Measurements from ENCODE around the gene MGMT. TPM values are rescaled to one million over a fixed set of nuclear protein-coding genes. Genes with fewer than 3 reads are reported as not detected.

The MGMT gene
- total RNA-seq, 1 donor from 2014 or later, result 20.9 TPM

DNA sequence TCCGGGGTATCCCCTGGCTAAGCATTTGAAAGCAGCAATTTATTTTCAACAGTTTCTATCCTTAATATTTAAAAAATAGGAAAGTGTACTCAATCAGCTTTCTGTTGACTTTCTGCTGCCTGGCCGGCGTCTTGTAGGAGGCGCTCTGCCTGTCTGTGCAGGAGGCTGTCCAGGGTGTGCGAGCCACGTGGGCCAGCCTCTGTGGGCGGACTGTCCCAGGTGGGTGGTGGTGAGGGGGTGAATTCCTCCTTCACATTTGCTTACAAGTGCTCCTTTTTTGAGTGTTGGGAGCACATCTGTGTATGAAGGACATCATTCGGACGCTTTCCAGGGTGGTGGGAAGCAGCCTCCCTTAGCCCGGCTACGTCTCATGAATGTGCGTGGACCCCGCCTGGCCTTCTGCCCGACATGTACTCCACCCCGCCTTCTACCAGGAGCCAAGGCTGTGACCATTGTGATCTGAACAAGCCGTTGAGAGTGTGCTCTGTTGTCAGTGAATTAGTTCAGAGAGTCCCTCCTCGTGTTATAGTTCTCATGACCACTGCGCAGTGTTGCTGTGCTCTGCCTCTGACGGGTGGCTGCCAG, 114.9 kb downstream of the MGMT start:
- DNase-seq (ENCODE audit: low read depth), result no peak

- no peak for DNase-seq (ENCODE audit: low read depth)
Observed at GRCh38 chr10:129583831-129584230, 116.8 kb downstream of the MGMT start.

DNA sequence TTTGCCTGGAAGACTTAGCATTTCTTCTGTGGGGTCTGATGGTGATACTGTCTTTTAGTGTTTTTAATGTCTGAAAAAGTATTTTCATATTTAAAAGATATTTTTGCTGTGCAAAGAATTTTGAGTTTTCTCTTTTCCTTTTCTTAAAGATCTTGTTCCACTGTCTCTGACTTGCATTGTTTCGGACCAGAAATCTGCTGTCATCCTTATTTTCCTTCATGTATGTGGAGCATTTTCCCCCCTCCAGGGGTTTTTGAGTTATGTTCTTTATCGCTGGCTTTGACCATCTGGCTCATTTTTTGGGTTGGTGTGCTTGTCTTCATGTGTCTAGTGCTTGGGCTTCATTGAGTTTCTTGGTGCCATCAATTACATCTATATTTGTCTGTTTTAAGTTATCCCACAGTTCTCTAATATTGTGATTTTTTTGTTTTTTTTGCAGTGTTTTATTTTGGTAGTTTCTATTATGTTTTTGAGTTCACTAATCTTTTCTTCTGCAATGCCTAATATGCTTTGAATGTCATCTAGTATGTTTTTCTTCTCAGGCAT, 119.9 kb downstream of the MGMT start:
- DNase-seq (ENCODE audit: low read depth), result no peak

GRCh38 chr10:129589546-129589945, 122.5 kb downstream of the MGMT start:
- no peak for DNase-seq (ENCODE audit: low read depth)

GRCh38 chr10:129593953-129594352, 126.9 kb downstream of the MGMT start:
- no peak for DNase-seq (ENCODE audit: low read depth)

- no peak for DNase-seq (ENCODE audit: low read depth)
Observed at GRCh38 chr10:129594811-129595210, 127.8 kb downstream of the MGMT start.

GRCh38 chr10:129598413-129598812, 131.4 kb downstream of the MGMT start:
- DNase-seq (ENCODE audit: low read depth), result no peak

DNA sequence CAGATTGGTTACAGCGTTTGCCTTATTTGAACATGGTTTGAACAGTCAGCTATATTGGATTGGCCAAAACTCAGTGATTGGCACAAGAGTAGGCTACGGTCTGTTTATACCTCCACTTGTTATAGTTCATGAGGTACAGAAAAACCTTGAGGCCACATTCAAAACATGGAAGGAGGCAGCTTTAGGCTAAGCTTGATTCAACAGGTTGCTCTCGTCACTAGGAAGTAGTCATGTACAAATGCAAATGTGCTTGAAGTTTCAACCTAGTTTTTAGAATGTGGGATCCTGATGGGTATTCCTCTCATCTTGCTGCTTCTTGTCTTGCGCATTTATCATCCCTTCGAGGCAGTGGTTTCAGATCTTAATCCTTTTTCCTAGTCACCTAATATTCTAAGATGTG, 132.1 kb downstream of the MGMT start:
- DNase-seq (ENCODE audit: low read depth), result no peak

GRCh38 chr10:129601737-129602136, 134.7 kb downstream of the MGMT start:
- DNase-seq (ENCODE audit: low read depth), result no peak

DNA sequence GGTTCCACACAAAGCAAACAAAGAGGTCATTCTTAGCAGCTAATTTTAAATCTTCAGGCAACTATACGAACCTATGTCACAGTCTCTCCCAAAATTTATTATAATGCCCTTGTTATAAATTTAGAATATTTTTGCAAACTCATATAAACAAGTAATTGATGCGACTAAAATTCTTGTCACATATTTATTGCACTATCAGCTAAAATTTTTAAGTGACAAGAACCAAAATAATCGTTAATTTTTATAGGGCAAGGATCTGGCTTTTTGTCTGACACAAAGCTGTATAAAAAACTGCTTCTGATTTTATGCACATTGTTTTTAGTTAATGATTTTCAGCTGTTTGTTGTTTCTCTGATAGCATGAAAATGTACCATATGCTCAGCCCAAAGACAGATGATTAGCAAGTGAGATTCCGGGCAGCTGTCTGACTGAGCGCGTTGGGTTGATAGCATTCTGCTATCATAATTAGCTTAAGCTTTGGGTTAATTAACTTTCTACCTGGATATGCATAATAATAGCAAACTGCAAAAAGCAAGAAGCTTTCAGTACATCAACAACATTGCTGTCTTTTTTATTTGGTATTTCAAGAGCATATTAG, 136.0 kb downstream of the MGMT start:
- DNase-seq (ENCODE audit: low read depth), result no peak

DNA sequence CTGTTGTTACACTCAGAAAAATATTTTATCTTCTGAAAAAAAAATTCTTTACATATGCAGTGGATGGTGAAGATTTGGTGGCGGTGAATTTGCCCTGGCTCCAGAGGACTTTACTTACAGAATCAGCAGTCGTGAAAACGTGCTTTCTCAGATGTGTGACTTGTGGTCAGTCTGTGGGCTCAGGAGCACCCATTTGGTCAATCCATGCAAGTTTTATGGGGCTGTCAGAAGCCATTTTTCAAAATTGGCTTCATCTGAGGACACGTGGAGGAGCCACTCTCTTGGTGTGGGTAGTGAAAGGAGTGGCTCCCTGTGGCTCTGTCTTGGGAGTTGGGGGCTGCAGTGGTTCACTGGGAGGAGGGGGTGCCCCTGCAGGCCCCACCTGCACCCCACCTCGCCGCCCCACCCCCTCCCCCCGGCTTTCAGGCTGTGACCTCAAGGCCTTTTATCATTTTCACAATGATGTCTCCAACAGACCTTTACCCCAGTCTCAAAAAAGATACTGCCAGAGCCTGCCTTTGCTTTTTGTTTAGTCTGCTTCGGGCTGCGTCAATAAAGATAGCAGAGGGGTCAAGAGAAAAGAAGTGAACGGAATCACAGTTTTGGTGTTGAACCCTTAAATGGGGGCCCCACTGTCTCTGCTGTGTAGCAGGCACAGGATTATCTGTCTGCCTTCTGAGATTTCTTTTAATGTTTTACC, 137.4 kb downstream of the MGMT start:
- DNase-seq (ENCODE audit: low read depth), result no peak

- DNase-seq (ENCODE audit: low read depth), result no peak
Observed at GRCh38 chr10:129605266-129605985, 138.4 kb downstream of the MGMT start.

- no peak for DNase-seq (ENCODE audit: low read depth)
Observed at GRCh38 chr10:129605986-129606518, 139.0 kb downstream of the MGMT start.

DNA sequence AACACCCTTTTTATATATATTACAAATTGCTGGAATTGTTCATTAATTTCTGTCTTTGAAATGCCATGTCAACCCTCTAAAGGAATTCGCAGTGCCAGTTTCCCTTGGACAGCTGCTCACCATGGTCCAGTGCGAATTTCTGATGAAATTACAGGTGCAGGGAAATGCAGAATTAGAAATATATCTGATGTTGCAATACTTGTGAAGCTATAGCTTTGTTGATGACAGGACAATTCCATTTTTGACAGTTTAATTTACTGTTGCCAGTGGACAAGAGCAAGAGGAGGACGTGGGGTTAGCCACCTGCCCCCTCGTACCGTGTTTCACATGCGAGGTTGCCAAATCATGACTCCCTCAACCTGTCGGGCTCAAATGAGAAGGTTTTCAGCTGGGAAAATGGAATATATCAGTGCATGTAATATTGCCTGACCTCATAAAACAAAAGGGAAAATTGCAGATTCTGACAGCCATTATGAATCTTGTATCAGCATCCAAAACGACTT, 140.6 kb downstream of the MGMT start:
- DNase-seq (ENCODE audit: low read depth), result no peak

GRCh38 chr10:129608653-129609052, 141.6 kb downstream of the MGMT start:
- DNase-seq (ENCODE audit: low read depth), result no peak

GRCh38 chr10:129609551-129609950, 142.5 kb downstream of the MGMT start:
- DNase-seq (ENCODE audit: low read depth), result no peak

DNA sequence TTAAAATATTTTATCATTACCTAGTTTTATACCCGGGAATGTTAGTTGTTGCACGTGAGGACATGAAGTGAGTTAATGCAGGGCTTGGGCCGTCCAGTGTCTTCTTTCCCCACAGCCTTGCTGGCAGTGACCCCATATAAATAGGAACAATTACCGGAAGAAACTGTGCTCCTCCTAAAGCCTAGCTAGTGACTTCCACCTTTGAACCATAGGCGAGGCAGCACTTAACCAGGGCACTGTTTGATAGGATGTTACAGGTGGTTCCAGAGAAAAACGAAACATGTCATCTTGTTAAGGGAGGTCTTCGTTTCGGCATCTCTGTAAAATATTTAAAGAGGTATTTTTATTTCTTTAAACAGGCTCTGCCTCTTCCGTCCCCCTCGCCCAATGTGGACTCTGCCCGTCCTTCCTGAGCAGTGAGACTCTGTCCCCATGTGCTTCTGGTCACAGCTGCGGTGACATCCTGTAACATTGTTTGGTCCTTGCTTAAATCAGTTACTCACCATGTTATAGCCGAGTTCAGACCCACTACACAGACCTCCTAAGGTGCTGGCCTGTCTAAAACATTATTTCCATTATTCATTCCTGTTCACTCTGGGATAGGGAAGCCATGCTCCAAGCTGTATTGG, 145.6 kb downstream of the MGMT start:
- DNase-seq (ENCODE audit: low read depth), result no peak

DNA sequence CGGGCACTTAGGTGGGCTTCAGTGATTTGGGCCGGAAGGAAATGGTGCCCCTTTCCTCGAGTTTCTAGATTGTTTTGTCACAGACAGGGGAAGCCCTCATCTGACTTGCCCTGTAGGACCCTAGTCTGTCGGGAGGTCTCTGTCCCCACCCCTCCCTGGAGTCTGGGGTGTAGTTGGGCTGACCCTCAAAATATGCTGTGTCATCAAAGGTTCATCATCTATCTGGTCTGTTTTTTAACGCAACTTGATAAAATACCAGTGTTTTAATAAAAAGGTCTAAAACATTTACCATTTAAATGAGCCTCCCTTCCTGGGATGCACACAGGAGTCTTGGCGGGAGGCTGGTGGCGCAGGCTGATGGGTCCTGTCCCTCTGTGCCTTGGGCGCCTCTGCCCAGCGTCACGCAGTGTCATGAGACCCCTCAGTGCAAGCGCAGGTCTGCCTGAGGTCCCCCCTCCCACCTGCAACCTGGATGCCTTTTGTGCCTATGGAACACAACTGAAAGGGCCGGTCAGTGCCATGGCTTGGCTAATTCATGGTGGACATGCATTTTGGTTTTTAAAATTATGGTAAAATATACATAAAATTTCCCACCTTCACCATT, 146.4 kb downstream of the MGMT start:
- DNase-seq (ENCODE audit: low read depth), result no peak

DNA sequence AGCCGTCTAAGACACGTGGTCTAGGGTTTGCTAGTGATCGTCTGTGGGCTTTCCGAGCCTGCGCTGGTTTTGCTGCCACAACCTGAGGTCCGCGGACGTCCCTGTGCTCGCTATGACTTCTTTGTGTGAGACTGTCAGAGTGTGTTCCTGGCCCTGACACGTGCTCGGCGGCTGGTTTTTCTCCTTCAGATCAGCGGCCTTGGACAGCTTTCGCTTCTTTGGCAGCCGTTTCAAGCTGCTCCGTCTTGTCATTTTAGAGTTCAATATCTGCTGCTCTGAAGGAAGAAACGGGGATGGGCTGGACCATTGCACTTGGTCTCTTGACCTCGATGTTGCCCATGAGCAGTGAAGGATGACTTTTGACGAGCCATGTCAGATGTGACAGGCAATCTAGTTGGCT, 147.3 kb downstream of the MGMT start:
- DNase-seq (ENCODE audit: low read depth), result no peak

- DNase-seq (ENCODE audit: low read depth), result no peak
Observed at GRCh38 chr10:129615381-129615780, 148.3 kb downstream of the MGMT start.
